Activated CD8-positive, alpha-beta memory T cell treated with anti-CD3 and anti-CD28 coated beads, Interleukin-2, amount 50 U/mL, for 24 hours (primary cell): ENCODE measurements around the gene IQCK.

ENCODE experiments used
- DNase-seq: peaks from one replicate; pipeline ENCODE4 v3.0.0-alpha.2; 2020; ENCODE audit errors: extremely low read depth

IQCK gene

GRCh38 chr16:19804538-19805323 lies 86.7 kb downstream of the IQCK start:
- DNase-seq, result no peak

GRCh38 chr16:19805459-19806162 lies 87.5 kb downstream of the IQCK start:
- no peak for DNase-seq

- DNase-seq, result no peak
Measured at GRCh38 chr16:19808061-19808641, 90.1 kb downstream of the IQCK start.

GRCh38 chr16:19809121-19809635 lies 91.1 kb downstream of the IQCK start:
- no peak for DNase-seq

- no peak for DNase-seq
Measured at GRCh38 chr16:19809693-19810092, 91.6 kb downstream of the IQCK start.

GRCh38 chr16:19810817-19811731 lies 93.0 kb downstream of the IQCK start:
- DNase-seq, result no peak

- DNase-seq, result no peak
Measured at GRCh38 chr16:19812986-19813385, 94.9 kb downstream of the IQCK start.

- DNase-seq, result no peak
Measured at GRCh38 chr16:19815418-19815817, 97.3 kb downstream of the IQCK start.

GRCh38 chr16:19817122-19817521 lies 99.1 kb downstream of the IQCK start:
- no peak for DNase-seq

GRCh38 chr16:19817875-19818274 lies 99.8 kb downstream of the IQCK start:
- no peak for DNase-seq

GRCh38 chr16:19822533-19822932 lies 104.5 kb downstream of the IQCK start:
- no peak for DNase-seq

GRCh38 chr16:19823322-19823721 lies 105.3 kb downstream of the IQCK start:
- DNase-seq, result no peak

- no peak for DNase-seq
Measured at GRCh38 chr16:19824216-19824615, 106.1 kb downstream of the IQCK start.

GRCh38 chr16:19829844-19830692 lies 112.0 kb downstream of the IQCK start:
- DNase-seq, result no peak

GRCh38 chr16:19830902-19831560 lies 113.0 kb downstream of the IQCK start:
- no peak for DNase-seq

- DNase-seq, result no peak
Measured at GRCh38 chr16:19831678-19832077, 113.6 kb downstream of the IQCK start.

- DNase-seq, result no peak
Measured at GRCh38 chr16:19833176-19833575, 115.1 kb downstream of the IQCK start.

- no peak for DNase-seq
Measured at GRCh38 chr16:19833581-19833980, 115.5 kb downstream of the IQCK start.

GRCh38 chr16:19835196-19835595 lies 117.1 kb downstream of the IQCK start:
- no peak for DNase-seq

GRCh38 chr16:19835968-19836421 lies 117.9 kb downstream of the IQCK start:
- no peak for DNase-seq
